Measurements from ENCODE around the gene EGFL8. TPM values are rescaled to one million over a fixed set of nuclear protein-coding genes. Genes with fewer than 3 reads are reported as not detected.

Gene EGFL8
- total and polyA plus RNA-seq, 9 of the 15 experiments (the other 6 are each of a cell fraction or from before 2014, with no cell fraction given), result 2.2 to 47.4 (median 14.2) TPM

GRCh38 chr6:32127717-32128592 is 36.4 kb upstream of the EGFL8 start, which contains the start of gene ATF6B (continued):
- TF ChIP-seq ZNF79 (CRISPR knock-in tag; IDR thresholded peaks at IDR 0.05; ENCODE audit: low read depth) (no peak), RCOR1 (IDR thresholded peaks at IDR 0.05; ENCODE audit: borderline replicate concordance in 1 of 2, low read depth in 2 of 2, low read length in 2 of 2) (no peak; a peak in 1 of 4 replicates), PHB (CRISPR knock-in tag; IDR thresholded peaks at IDR 0.05) (no peak), ZNF512 (tag; IDR thresholded peaks at IDR 0.05) (no peak), ZNF3 (CRISPR knock-in tag; IDR thresholded peaks at IDR 0.05) (no peak), ZNF699 (CRISPR knock-in tag; IDR thresholded peaks at IDR 0.05; ENCODE audit: insufficient replicate concordance) (no peak), POLR2A (conservative IDR thresholded peaks at IDR 0.05) (peak; percentile 85), PRMT5 (CRISPR knock-in tag; IDR thresholded peaks at IDR 0.05) (no peak), ZEB2 (IDR thresholded peaks at IDR 0.05) (0 out of 2 replicates have a peak, but pooled peaks have one; percentile 18), POLR2G (IDR thresholded peaks at IDR 0.05; ENCODE audit: low read depth, low read length) (peak; percentile 81), MXI1 (IDR thresholded peaks at IDR 0.05; ENCODE audit: low read depth, low read length) (0 out of 2 replicates have a peak, but pooled peaks have one; percentile 45), HDAC6 (IDR thresholded peaks at IDR 0.05; ENCODE audit: low read depth, low read length) (no peak), SAFB (IDR thresholded peaks at IDR 0.05; ENCODE audit: borderline replicate concordance, low read depth, low read length) (no peak), ZNF140 (CRISPR knock-in tag; IDR thresholded peaks at IDR 0.05) (no peak), SMAD2 (IDR thresholded peaks at IDR 0.05; ENCODE audit: low read depth, low read length) (no peak), CTBP1 (IDR thresholded peaks at IDR 0.05; ENCODE audit: borderline replicate concordance) (no peak), ZNF316 (IDR thresholded peaks at IDR 0.05) (peak; percentile 92), HMGN3 (IDR thresholded peaks at IDR 0.05; ENCODE audit: borderline replicate concordance, extremely low read depth, insufficient read length, low read depth, low read length) (no peak), SRSF9 (IDR thresholded peaks at IDR 0.05; ENCODE audit: borderline replicate concordance, low read depth, low read length) (no peak), ZNF143 (CRISPR knock-in tag; IDR thresholded peaks at IDR 0.05) (peak; percentile 72), BMI1 (IDR thresholded peaks at IDR 0.05; ENCODE audit: low read length) (no peak), SMARCB1 (IDR thresholded peaks at IDR 0.05; ENCODE audit: insufficient read length, low read depth) (no peak), RBM15 (IDR thresholded peaks at IDR 0.05; ENCODE audit: insufficient read depth, low read length) (no peak), ETV1 (tag; conservative IDR thresholded peaks at IDR 0.05; ENCODE audit: low read depth) (no peak), ZBTB9 (CRISPR knock-in tag; IDR thresholded peaks at IDR 0.05) (peak; percentile 60; the same call in 1 of the 2 replicates), YBX1 (IDR thresholded peaks at IDR 0.05) (no peak), ZNF165 (CRISPR knock-in tag; IDR thresholded peaks at IDR 0.05; ENCODE audit: borderline replicate concordance) (no peak), NFRKB (IDR thresholded peaks at IDR 0.05; ENCODE audit: low read depth) (peak; percentile 97), BRCA1 (IDR thresholded peaks at IDR 0.05) (no peak), BRCA1 (CRISPR knock-in tag; IDR thresholded peaks at IDR 0.05) (no peak)

Data from K562 (cell line).